Stimulated activated CD8-positive, alpha-beta memory T cell treated with anti-CD3 and anti-CD28 coated beads, Interleukin-12 subunit alpha, Interleukin-12 subunit beta, amount 100 ng/mL, for 1 hour (primary cell): ENCODE results near the gene SKA3.
"Not testable (repeated sequence)": the region's sequence is repeated elsewhere in the genome, so short reads cannot be mapped to it uniquely, and the experiment has no call there.

Source experiments
- DNase-seq: peaks from one replicate; pipeline ENCODE4 v3.0.0-alpha.2; 2020; ENCODE audit warnings: low read depth

The SKA3 gene

GRCh38 chr13:21165606-21166005, 10.7 kb downstream of the SKA3 start:
- not testable (repeated sequence) for DNase-seq

- DNase-seq: no peak
Measured at GRCh38 chr13:21164631-21165030, 11.7 kb downstream of the SKA3 start.

- DNase-seq: no peak
Measured at GRCh38 chr13:21152251-21152899, 24.0 kb downstream of the SKA3 start.

GRCh38 chr13:21150013-21150412, 26.3 kb downstream of the SKA3 start:
- DNase-seq: no peak

- no peak for DNase-seq
Measured at GRCh38 chr13:21149568-21149967, 26.8 kb downstream of the SKA3 start.

- DNase-seq: no peak
Measured at GRCh38 chr13:21148557-21149258, 27.6 kb downstream of the SKA3 start.

- no peak for DNase-seq
Measured at GRCh38 chr13:21147827-21148226, 28.5 kb downstream of the SKA3 start.

GRCh38 chr13:21142766-21143165, 33.6 kb downstream of the SKA3 start:
- DNase-seq: no peak

GRCh38 chr13:21139374-21139773, 37.0 kb downstream of the SKA3 start:
- no peak for DNase-seq

GRCh38 chr13:21138561-21138960, 37.8 kb downstream of the SKA3 start:
- no peak for DNase-seq

GRCh38 chr13:21137696-21138095, 38.7 kb downstream of the SKA3 start:
- no peak for DNase-seq

- DNase-seq: not testable (repeated sequence)
Measured at GRCh38 chr13:21135833-21136232, 40.5 kb downstream of the SKA3 start.

- DNase-seq: no peak
Measured at GRCh38 chr13:21134475-21134874, 41.9 kb downstream of the SKA3 start.

GRCh38 chr13:21133077-21133476, 43.3 kb downstream of the SKA3 start:
- DNase-seq: no peak

- no peak for DNase-seq
Measured at GRCh38 chr13:21130116-21130515, 46.2 kb downstream of the SKA3 start.

GRCh38 chr13:21124852-21125251, 51.5 kb downstream of the SKA3 start:
- DNase-seq: no peak

- DNase-seq: no peak
Measured at GRCh38 chr13:21123956-21124355, 52.4 kb downstream of the SKA3 start.

GRCh38 chr13:21121616-21122015, 54.7 kb downstream of the SKA3 start:
- DNase-seq: no peak

GRCh38 chr13:21120191-21120590, 56.2 kb downstream of the SKA3 start:
- DNase-seq: no peak

GRCh38 chr13:21119526-21119925, 56.8 kb downstream of the SKA3 start:
- DNase-seq: no peak

GRCh38 chr13:21118180-21118579, 58.2 kb downstream of the SKA3 start:
- DNase-seq: no peak

GRCh38 chr13:21117104-21117809, 59.1 kb downstream of the SKA3 start:
- no peak for DNase-seq

GRCh38 chr13:21116141-21116540, 60.2 kb downstream of the SKA3 start:
- no peak for DNase-seq
